Measurements from ENCODE around the gene ORM2. TPM values are rescaled to one million over a fixed set of nuclear protein-coding genes. Genes with fewer than 3 reads are reported as not detected.

Gene ORM2
- total and polyA plus RNA-seq, 2 of the 13 experiments (the other 11 are each of a cell fraction or from before 2014, with no cell fraction given): 565 to 824 TPM

GRCh38 chr9:114296338-114296737 lies 33.3 kb upstream of the ORM2 start:
- H3K4me2 ChIP-seq (ENCODE audit: low read depth, low read length): no peak overlapping the region
- ATAC-seq (no peak), DNase-seq (ENCODE audit: low spot score) (no peak), FAIRE-seq (no peak)
- no peak overlapping the region for H2AFZ ChIP-seq (ENCODE audit: low read length)
- no peak overlapping the region for H3K4me3 ChIP-seq (replicated peaks in 1 of 3; ENCODE audit: insufficient read depth in 1 of 3, low read depth in 2 of 3, low read length in 3 of 3)
- POLR2A ChIA-PET: no interaction called here
- H3K36me3 ChIP-seq (replicated peaks in 1 of 2; ENCODE audit: control insufficient read depth in 1 of 2, insufficient read depth in 2 of 2, low read length in 2 of 2): peaks cover 30 to 90% of the 10 kb centered on the region in 2 experiments
- BruUV-seq (replicated peaks): no TSS peak
- no peak overlapping the region for H3K27ac ChIP-seq (ENCODE audit: extremely low read length, insufficient read depth, low read length)
- H3K79me2 ChIP-seq (ENCODE audit: insufficient read depth, low read length): no peaks in the 10 kb centered on the region
- no peaks in the 10 kb centered on the region for H4K20me1 ChIP-seq (ENCODE audit: insufficient read depth, low read length)
- in situ Hi-C loops (cut with HindIII; ENCODE audit: extremely low pct_ligation_motif_present, low pct_unique_long_range_greater_than_20kb): no loop called here
- no peak overlapping the region for H3K9ac ChIP-seq (ENCODE audit: insufficient read depth, low read depth, low read length)
- H3K9me3 ChIP-seq (ENCODE audit: low read length): peaks cover 10% of the 10 kb centered on the region
- intact Hi-C loops (cut with micrococcal nuclease; ENCODE audit: unreplicated experiment): no loop called here
- H3K27me3 ChIP-seq (ENCODE audit: control insufficient read depth in 1 of 2, insufficient read depth in 2 of 2, low read length in 2 of 2): no peaks in the 10 kb centered on the region
- WGBS (ENCODE audit: low lambda C conversion rate): 96% methylated on average over 1 of the region's 1 CpG
- no peak for TF ChIP-seq MED13 (CRISPR knock-in tag; IDR thresholded peaks at IDR 0.05)
- TF ChIP-seq ZNF777 (CRISPR knock-in tag; IDR thresholded peaks at IDR 0.05): no peak
- no peak for TF ChIP-seq ZNF562 (CRISPR knock-in tag; IDR thresholded peaks at IDR 0.05; ENCODE audit: borderline replicate concordance)
- TF ChIP-seq ZNF784 (CRISPR knock-in tag; IDR thresholded peaks at IDR 0.05; ENCODE audit: borderline replicate concordance): no peak
- no peak for TF ChIP-seq ZNF816 (CRISPR knock-in tag; IDR thresholded peaks at IDR 0.05; ENCODE audit: borderline replicate concordance)
- no peak for TF ChIP-seq IRF9 (CRISPR knock-in tag; IDR thresholded peaks at IDR 0.05; ENCODE audit: borderline replicate concordance)
- TF ChIP-seq GABPA (IDR thresholded peaks at IDR 0.05; ENCODE audit: low read depth, low read length): no peak
- no peak for TF ChIP-seq GABPA (CRISPR knock-in tag; IDR thresholded peaks at IDR 0.05; ENCODE audit: low read depth)
- TF ChIP-seq NFIC (IDR thresholded peaks at IDR 0.05; ENCODE audit: low read length): no peak
- no peak for TF ChIP-seq ZBTB38 (CRISPR knock-in tag; IDR thresholded peaks at IDR 0.05)
- no peak for TF ChIP-seq HNRNPK (IDR thresholded peaks at IDR 0.05; ENCODE audit: low read depth, low read length, poor library complexity, severe bottlenecking)
- no peak for TF ChIP-seq ZNF558 (CRISPR knock-in tag; IDR thresholded peaks at IDR 0.05; ENCODE audit: borderline replicate concordance)
- no peak for TF ChIP-seq TAF1 (CRISPR knock-in tag; IDR thresholded peaks at IDR 0.05)
- no peaks in the 10 kb centered on the region for H3K4me1 ChIP-seq (ENCODE audit: insufficient read depth, low read length)
- CTCF ChIA-PET (ENCODE audit: low intra/inter-chr PET ratio, low total read pairs): no interaction called here

Data from HepG2 (cell line).